Keratinocyte (primary cell): ENCODE measurements around the gene BAIAP3. TPM values are rescaled to one million over a fixed set of nuclear protein-coding genes. Genes with fewer than 3 reads are reported as not detected.

Experiments used
- DNase-seq: peaks from one replicate; pipeline ENCODE4 v3.0.0-alpha.2; 2011; ENCODE audit warnings: low read depth, missing footprints, low spot score
- FAIRE-seq: peaks from 2 replicates; lab custom pipeline; 2011; peaks lifted over from hg19 to GRCh38; lab: Jason Lieb, UNC
- H2AFZ ChIP-seq: 2 replicates; pipeline ENCODE4 v1.6.0; 2012; ENCODE audit warnings: low read length, control low read depth, inconsistent platforms; ENCODE audit not compliant: control insufficient read depth
- H3K27ac ChIP-seq: 2 replicates; pipeline ENCODE4 v1.5.1; 2011; ENCODE audit warnings: low read length; ENCODE audit not compliant: control insufficient read depth, insufficient read depth
- H3K27me3 ChIP-seq: 3 replicates; pipeline ENCODE4 v1.6.0; 2011; ENCODE audit warnings: low read length; ENCODE audit not compliant: control insufficient read depth, insufficient read depth; ENCODE audit errors: extremely low read depth
- H3K36me3 ChIP-seq, 2 experiments: 2 replicates in 1 of 2; 3 replicates in 1 of 2; pipeline ENCODE4 v1.5.1; 2011; ENCODE audit warnings: low read length in 2 of 2, mild to moderate bottlenecking in 1 of 2; ENCODE audit not compliant: control insufficient read depth in 2 of 2, insufficient read depth in 2 of 2; ENCODE audit errors: extremely low read depth in 1 of 2
- H3K4me1 ChIP-seq: 3 replicates; pipeline ENCODE4 v1.5.1; 2011; ENCODE audit warnings: low read length; ENCODE audit not compliant: control insufficient read depth, insufficient read depth; ENCODE audit errors: extremely low read depth
- H3K4me2 ChIP-seq: 3 replicates; pipeline ENCODE4 v1.6.0; 2011; ENCODE audit warnings: low read depth, low read length; ENCODE audit not compliant: control insufficient read depth, insufficient read depth; ENCODE audit errors: extremely low read depth
- H3K4me3 ChIP-seq, 3 experiments: fragments of 200-600 bp in 1 of 3; sonication (generic) in 1 of 3; 2 replicates in 2 of 3; 3 replicates in 1 of 3; pipeline ENCODE4 v1.5.1; 2011 to 2016; ENCODE audit warnings: low read length in 3 of 3, mild to moderate bottlenecking in 3 of 3, control low read depth in 2 of 3, inconsistent platforms in 1 of 3, low read depth in 1 of 3, mixed read lengths in 1 of 3, mixed run types in 1 of 3, moderate library complexity in 1 of 3; ENCODE audit not compliant: control insufficient read depth in 2 of 3, insufficient read depth in 2 of 3; ENCODE audit errors: extremely low read depth in 1 of 3
- H3K79me2 ChIP-seq: 2 replicates; pipeline ENCODE4 v1.6.0; 2012; ENCODE audit warnings: low read length; ENCODE audit not compliant: control insufficient read depth, insufficient read depth
- H3K9ac ChIP-seq: 3 replicates; pipeline ENCODE4 v1.6.0; 2011; ENCODE audit warnings: low read length; ENCODE audit not compliant: control insufficient read depth, insufficient read depth; ENCODE audit errors: extremely low read depth
- H3K9me1 ChIP-seq: 3 replicates; pipeline ENCODE4 v1.6.0; 2011; ENCODE audit warnings: low read length; ENCODE audit not compliant: control insufficient read depth, insufficient read depth; ENCODE audit errors: extremely low read depth
- H3K9me3 ChIP-seq: 2 replicates; pipeline ENCODE4 v1.5.1; 2012; ENCODE audit warnings: low read depth, low read length; ENCODE audit not compliant: control insufficient read depth
- H4K20me1 ChIP-seq: 3 replicates; pipeline ENCODE4 v1.6.0; 2011; ENCODE audit warnings: low read length; ENCODE audit not compliant: control insufficient read depth, insufficient read depth; ENCODE audit errors: extremely low read depth
- EZH2 ChIP-seq: IDR thresholded peaks from one replicate; pipeline ENCODE4 v1.6.1; 2012; ENCODE audit warnings: inconsistent platforms, mild to moderate bottlenecking, low read length, moderate library complexity
- dilution Hi-C: fragments of 300-500 bp; cut with MboI; formaldehyde crosslinking; loops from one replicate; pipeline ENCODE4 v1.7.0; 2020; ENCODE audit warnings: low sequenced_read_pairs; ENCODE audit not compliant: extremely low pct_ligation_motif_present
- polyA plus RNA-seq, 5 experiments: library from polyadenylated mRNA; depleted of rRNA in 3 of 5; stranded (reverse) in 3 of 5; stranded (forward) in 1 of 5; unstranded in 1 of 5; fragments of >200 nt; gene quantifications; 1 replicate in 1 of 5; 2 replicates in 3 of 5; 3 replicates in 1 of 5; pipeline versions ENCODE4 v1.2.1 to v1.2.3, GENCODE V29; 2011 to 2012; ENCODE audit warnings: missing spikeins in 2 of 5, low read depth in 1 of 5, low replicate concordance in 1 of 5
- TF ChIP-seq, protein P1 (sequence below), 3 experiments: IDR thresholded peaks in 1 of 3; conservative IDR thresholded peaks in 1 of 3; optimal IDR thresholded peaks in 1 of 3; 2 replicates in 2 of 3; 3 replicates in 1 of 3; pipeline versions ENCODE3 to v1.5.1; 2011; ENCODE audit warnings: low read length in 3 of 3, mild to moderate bottlenecking in 3 of 3, moderate library complexity in 2 of 3, control low read depth in 1 of 3, inconsistent platforms in 1 of 3; ENCODE audit not compliant: insufficient read depth in 2 of 3; ENCODE audit errors: extremely low read depth in 1 of 3

The BAIAP3 gene
- polyA plus RNA-seq, 1 donor (not counting 4 experiments of a cell fraction or from before 2014, with no cell fraction given): not detected

DNA sequence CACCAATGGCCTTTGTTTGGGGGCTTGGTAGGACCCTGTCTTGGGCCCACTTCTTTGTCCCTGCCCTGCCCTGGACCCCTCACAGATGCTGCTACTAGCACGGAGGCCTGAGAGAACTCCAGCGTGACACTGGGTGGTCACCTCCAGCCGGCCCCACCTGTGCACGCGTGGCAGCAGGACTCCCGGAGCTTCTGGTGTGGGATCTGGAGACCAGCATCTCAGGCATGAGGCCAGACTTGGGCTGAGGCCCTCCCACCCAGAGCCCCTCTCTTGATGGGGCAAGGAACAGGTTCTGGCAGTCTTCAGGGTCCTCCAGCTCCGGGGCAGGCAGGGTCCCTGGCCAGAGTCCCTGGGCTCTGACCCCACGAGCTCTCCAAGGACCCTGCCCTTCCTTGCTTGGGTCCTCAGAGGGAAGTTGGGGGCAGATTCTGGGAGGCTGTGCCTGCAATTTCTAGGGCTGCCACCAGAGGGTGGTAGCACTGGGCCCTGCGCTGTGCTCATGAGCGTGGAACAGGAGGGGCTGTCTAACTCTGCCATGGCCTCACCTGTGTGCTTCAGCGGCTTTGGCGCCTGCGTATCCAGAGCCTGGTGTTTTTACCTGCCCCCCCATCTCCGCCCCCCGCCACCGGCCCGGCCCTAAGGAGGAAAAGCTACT is 3.1 kb upstream of the BAIAP3 start:
- FAIRE-seq (no peak), DNase-seq (no peak)
- Histone ChIP-seq H3K4me1 (no peaks in the 10 kb centered on the region), H3K9me1 (no peaks in the 10 kb centered on the region), H3K4me2 (no peak overlapping the region), H3K79me2 (no peaks in the 10 kb centered on the region), H3K36me3 (peaks cover 0 to 2% of the 10 kb centered on the region in 2 experiments), H4K20me1 (peaks cover 1% of the 10 kb centered on the region), H2AFZ (no peak overlapping the region), H3K4me3 (no peak overlapping the region), H3K27ac (no peak overlapping the region), H3K9me3 (no peaks in the 10 kb centered on the region), H3K9ac (no peak overlapping the region), H3K27me3 (peaks cover 42% of the 10 kb centered on the region)
- TF ChIP-seq, protein P1, sequence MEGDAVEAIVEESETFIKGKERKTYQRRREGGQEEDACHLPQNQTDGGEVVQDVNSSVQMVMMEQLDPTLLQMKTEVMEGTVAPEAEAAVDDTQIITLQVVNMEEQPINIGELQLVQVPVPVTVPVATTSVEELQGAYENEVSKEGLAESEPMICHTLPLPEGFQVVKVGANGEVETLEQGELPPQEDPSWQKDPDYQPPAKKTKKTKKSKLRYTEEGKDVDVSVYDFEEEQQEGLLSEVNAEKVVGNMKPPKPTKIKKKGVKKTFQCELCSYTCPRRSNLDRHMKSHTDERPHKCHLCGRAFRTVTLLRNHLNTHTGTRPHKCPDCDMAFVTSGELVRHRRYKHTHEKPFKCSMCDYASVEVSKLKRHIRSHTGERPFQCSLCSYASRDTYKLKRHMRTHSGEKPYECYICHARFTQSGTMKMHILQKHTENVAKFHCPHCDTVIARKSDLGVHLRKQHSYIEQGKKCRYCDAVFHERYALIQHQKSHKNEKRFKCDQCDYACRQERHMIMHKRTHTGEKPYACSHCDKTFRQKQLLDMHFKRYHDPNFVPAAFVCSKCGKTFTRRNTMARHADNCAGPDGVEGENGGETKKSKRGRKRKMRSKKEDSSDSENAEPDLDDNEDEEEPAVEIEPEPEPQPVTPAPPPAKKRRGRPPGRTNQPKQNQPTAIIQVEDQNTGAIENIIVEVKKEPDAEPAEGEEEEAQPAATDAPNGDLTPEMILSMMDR (optimal IDR thresholded peaks at IDR 0.05 in 1 of 3, IDR thresholded peaks at IDR 0.05 in 1 of 3, conservative IDR thresholded peaks at IDR 0.05 in 1 of 3; ENCODE audit: extremely low read depth in 1 of 3, insufficient read depth in 2 of 3, low read length in 3 of 3): peak; percentile 50 to 72 (median 57)
- no peak for TF ChIP-seq EZH2
- dilution Hi-C loops: no loop called here

DNA sequence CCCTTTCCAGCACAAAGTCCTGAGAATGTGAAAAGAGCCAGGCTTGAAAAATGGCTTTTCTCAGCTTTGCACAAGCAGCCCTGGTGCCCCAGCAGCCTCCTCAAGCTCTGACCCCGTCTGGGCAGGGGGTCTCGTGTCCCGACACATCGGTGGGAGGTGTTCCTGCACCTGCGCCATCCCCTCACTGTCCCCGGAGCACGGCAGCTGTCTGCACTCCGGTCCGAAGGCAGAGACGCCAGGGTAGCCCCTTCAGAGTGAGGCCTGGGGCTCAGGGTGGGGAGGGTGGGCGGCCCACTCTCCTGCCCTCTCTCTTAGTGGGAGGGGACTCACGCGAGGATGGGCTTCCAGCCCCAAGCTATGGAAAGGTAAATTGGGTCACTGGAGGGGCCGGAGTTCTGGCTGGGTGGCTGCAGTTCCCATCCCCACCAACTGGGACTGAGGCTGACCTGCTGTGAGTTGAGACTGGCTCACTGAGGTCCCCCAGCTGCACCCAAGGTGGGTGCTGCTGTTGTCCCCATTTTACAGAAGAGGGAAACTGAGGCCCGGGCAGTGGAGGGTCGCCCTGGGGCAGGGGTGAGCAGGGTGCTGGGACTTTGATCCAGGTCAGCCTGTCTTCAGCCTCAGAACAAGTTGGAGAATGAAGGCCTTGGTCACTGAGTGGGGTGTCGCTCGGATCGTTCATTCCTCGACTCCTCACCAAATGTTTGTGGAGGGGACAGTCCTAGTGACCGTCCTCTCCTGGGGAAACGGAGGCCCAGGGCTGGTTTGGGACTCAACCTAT is 2.3 kb upstream of the BAIAP3 start:
- Histone ChIP-seq H3K27me3 (peaks cover 49% of the 10 kb centered on the region), H3K36me3 (no peaks in the 10 kb centered on the region), H2AFZ (no peak overlapping the region), H3K4me2 (no peak overlapping the region), H3K79me2 (no peaks in the 10 kb centered on the region), H3K27ac (no peak overlapping the region), H3K9me3 (no peaks in the 10 kb centered on the region), H3K9ac (no peak overlapping the region), H3K4me1 (no peaks in the 10 kb centered on the region), H4K20me1 (peaks cover 5% of the 10 kb centered on the region), H3K4me3 (no peak overlapping the region), H3K9me1 (no peaks in the 10 kb centered on the region)
- no peak for FAIRE-seq
- TF ChIP-seq EZH2: no peak
- TF ChIP-seq, protein P1 (optimal IDR thresholded peaks at IDR 0.05 in 1 of 3, IDR thresholded peaks at IDR 0.05 in 1 of 3, conservative IDR thresholded peaks at IDR 0.05 in 1 of 3; ENCODE audit: extremely low read depth in 1 of 3, insufficient read depth in 2 of 3, low read length in 3 of 3): no peak
- dilution Hi-C loops: no loop called here
- no peak for DNase-seq
